Measurements from ENCODE around the gene DMRTC2.

DNA sequence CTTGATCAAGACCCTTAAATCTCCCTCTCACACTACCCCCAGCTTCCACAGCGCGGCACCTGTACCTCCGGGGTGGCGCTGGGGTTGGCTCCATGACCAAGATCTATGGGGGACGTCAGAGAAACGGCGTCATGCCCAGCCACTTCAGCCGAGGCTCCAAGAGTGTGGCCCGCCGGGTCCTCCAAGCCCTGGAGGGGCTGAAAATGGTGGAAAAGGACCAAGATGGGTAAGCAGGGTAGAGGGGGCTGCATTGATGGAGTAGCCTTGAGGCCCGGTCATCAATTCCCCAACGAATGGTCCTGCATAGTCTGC lies 24.1 kb downstream of the DMRTC2 start:
- TF ChIP-seq CTCF (IDR thresholded peaks at IDR 0.05 in 4 of 5, conservative IDR thresholded peaks at IDR 0.05 in 1 of 5) (no peak), POLR2A (IDR thresholded peaks at IDR 0.05) (no peak)
